GDM1 (cell line): ENCODE results near the gene DDX10.
A peak's percentile ranks its signal among the peaks of the same experiment; 100 is the strongest.

ENCODE experiments used
- DNase-seq: peaks from one replicate; lab custom pipeline; 2025; lab: John Stamatoyannopoulos, UW

Gene DDX10

DNA sequence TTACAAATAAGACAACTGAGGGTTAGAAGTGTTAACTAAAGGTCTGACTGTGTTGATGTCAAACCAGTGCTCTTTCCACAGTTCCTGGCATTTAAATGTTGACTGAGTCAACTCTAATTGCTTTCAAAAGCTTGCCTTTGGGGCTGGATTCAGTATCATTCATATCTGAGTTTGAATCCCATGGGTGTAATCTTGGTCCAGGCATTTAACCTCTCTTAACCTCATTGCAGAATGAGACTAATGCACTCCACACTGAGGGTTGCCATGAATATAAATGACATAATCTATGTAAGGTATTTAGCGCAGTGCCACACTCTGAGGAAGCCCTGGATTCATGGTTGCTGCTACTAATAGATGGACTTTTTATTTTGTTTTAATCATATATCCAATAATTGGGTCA lies 274.3 kb downstream of the DDX10 start:
- no peak for DNase-seq

DNA sequence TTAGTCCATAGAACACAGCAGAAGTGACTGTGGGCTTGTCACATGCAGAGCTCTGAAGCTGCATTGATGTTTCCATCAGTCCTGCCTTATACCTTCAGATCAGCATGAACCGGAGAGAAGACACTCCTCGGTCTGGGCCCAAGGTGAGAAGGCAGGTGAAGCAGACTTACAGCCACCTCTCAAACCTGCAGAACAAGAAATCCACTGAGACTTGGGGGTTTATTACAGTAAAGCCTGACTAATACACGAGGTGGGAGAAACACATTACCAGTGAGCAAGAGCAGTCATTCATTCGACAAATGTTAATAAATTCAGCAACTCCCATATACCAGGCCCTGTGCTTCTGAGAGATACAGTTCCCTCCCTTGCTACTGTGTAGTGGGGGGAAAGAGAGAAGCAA lies 279.0 kb downstream of the DDX10 start:
- DNase-seq: no peak

DNA sequence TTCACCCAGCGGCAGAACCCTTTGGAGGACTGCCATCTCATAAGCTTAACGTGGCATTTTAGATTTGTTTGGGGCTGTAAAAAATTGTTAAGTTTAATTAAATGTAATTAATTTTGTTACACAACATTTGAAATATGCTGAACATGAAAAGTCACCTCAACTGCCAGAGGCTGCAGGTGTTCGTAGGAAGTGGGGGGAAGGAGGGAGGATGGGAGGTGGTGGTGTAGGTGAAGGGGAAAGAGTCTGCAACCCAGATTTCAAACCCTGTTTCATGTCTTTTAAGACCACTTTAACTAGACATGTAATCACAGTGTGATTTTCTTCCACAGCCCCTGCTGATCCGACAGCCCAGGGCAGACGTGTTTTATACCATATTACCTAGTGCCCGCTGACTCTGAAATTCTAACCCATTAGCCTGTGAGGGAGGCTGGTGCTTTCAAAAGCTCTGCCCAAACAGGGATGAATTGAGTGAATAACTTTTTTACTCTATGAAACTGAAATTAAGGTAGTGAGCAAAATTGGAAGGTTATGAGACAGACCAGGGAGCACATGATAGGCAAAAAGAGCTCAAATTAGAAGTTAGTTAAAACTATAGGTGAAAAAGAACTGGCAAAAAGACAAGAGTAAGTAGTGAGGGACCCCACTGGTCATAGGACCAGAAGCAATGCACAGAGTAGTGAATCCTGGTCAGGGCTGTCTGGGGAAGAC lies 279.8 kb downstream of the DDX10 start:
- no peak for DNase-seq

DNA sequence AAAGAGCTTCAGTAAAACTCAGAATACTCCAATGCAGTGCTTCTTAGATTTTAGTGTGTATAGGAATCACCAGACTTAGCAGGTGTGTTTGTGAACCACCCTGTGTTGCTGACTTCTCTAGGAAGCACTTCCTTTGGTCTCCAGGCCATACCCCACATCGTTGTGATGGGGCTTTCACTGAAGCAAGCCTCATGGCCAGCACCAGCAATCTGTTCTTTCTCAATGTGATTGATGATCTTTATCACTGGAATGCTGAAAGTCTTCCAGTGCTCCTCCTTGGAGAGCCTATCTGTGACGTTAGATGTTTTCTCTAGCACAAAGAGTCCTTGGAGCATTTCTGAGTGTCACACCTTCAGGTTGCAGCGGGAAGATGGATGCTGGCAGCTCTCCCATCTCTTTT lies 280.5 kb downstream of the DDX10 start:
- DNase-seq: no peak

DNA sequence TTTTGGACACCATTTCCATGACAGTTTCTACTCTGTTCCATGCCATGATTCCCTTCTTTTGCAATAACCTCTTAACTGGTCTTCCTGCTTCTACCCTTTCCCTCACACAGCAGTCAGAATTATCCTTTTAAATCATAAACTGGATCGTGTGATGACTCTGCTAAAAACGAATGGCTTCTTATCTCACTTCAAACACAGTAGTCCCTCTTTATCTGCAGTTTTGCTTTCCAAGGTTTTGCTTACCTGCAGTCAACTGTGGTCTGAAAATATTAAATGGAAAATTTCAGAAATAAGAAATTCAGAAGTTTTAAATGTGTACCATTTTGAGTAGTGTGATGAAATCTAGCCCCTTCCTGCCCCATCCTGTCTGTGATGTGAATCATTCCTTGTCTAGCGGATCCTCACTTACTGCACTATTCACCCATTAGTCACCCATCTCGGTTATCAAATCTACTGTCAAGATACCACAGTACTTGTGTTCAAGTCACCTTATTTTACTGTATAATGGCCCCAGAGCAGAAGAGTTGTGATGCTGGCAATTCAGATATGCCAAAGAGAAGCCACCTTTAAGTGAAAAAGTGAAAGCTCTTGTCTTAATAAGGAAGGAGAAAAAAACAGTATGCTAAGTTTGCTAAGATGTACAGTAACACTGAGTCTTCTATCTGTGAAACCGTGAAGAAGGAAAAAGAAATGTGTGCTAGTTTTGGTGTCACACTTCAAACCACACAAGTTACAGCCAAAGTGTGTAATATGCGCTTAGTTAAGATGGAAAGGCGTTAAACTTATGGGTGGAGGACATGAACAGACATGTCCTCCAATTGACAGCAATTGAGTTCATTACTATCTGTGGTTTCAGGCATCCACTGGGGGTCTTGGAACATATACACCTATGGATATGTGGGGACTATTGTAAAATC lies 283.0 kb downstream of the DDX10 start:
- DNase-seq: no peak

DNA sequence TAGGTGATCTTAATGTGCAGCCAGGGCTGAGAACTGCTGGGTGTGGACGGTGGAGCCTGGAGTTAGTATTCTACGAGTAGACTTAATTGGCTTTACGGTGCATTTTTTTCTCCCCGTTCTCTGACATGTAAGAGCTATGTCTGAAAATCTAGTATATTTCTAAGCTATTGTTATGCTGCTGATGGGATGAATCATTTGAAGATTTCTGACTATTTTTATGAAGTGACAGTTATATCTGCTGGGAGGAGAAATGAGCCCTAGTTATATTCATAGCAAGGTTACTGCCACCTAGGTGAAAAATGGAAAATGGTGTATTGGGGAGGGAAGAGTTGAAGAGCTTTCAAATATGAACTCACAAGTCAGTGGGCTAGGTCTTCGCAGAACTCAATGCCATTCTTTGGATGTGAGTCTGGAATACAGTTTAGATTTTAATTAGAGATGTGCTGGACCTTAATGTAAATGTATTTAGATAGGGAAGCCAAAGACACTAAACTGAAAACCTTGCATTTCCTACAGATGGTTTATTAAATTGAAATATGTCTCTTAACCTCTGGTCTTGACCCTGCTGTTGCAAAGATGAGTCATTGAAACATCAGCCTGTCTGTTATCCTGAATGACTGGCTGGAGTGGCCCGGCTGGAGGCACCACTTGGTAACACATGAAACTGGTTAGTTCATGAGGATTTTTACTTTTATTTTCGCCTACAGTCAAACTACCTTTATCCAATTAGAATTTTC lies 293.7 kb downstream of the DDX10 start:
- DNase-seq: no peak

DNA sequence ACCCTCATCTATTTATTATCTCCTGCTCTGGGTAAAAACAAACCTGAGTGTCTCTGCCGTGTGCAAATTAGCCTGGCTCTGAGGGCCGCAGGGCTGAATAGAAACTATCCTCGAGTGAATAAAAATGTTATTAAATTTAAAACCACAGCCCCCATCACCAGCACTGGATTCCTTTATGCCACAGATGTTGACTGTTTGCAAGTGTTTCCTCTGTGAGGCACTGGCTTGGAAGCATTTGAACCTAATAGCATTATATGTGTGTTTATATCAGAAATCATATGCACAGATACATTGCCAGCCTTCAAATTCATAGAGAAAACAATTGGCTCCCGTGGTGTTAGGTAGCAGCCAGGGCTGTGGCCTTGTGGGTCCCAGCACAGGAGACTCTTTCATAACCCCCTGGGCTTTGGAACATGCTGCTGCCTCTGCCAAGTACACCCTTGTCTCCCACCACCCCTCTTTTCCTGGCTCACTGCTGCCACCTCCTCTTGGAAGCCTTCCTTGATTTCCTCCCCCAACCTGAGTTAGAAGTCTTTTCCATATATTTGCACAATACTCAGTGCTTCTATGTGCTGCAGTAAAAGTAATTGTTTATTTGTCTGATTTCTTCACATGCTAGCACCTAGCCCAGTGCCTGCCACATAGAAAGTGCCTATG lies 294.4 kb downstream of the DDX10 start:
- no peak for DNase-seq

DNA sequence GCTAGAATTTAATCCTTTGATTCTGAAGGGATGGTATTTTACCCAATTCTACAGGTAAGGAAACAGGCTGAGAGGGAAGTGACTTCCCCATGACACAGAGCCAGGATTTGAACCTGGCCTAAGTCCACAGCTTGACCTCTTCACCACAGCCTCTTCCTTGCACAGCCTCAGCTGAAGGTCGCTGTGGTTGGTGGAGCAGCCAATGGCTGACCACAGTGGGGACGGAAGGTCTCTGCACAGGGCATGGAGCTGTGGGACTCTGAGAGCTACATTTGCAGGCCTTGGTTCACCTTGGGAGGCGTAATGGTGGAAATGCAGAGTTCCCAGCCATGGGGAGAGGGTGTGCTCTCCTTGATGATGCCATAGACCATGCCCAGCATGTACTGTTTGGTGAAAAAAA lies 295.0 kb downstream of the DDX10 start:
- no peak for DNase-seq

DNA sequence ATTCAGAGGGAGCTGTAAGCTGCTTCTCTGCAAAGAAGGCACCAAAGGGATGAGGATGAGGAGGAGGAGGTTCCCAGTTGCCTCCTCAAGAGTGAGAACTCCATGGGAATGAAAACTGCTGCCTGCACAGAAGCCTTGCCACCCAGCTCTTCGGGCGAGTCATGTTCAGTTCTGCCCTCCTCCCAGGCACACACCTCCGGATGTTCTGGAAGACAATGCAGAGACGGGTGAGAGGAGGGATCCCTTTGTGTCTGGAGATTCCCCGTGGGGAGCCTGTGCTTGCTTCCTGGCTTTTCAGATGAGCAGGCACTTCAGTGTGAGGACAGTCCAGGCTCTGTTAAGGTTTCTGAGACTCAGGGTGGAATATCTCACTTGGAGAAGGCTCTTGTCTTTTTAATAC lies 295.6 kb downstream of the DDX10 start:
- no peak for DNase-seq

DNA sequence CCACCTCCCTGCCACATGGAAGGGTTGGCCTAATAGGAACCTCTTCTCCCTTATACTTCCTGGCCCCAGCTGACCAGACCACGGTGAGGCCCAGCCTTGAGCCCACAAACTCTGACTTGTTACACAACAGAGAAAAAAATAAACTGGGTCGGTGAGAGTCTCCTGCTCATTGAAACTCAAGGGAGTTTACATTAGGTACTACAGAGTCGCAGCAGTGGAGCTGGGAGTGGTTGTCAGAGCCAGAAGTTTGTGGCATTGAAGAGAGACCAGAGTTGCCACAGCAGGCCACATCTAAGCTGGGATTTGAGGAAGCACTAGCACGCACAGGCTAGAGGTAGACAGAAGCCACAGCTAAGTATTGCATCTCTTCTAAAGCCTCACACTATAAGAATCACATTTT lies 296.2 kb downstream of the DDX10 start:
- peak; percentile 31 for DNase-seq

DNA sequence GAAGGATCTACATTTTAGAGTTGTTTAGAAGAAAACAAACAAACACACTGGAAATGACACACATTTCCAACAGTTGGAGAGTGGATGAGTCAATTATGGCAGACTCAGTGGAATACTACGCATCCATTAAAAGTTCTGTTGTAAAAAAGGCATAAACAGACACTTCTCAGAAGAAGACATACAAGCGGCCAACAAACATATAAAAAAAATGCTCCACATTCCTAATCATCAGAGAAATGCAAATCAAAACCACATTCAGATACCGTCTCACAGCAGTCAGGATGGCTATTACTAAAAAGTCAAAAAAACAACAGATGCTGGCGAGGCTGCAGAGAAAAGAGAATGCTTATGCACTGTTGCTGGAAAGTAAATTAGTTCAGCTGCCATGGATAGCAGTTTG lies 298.2 kb downstream of the DDX10 start:
- DNase-seq: no peak

DNA sequence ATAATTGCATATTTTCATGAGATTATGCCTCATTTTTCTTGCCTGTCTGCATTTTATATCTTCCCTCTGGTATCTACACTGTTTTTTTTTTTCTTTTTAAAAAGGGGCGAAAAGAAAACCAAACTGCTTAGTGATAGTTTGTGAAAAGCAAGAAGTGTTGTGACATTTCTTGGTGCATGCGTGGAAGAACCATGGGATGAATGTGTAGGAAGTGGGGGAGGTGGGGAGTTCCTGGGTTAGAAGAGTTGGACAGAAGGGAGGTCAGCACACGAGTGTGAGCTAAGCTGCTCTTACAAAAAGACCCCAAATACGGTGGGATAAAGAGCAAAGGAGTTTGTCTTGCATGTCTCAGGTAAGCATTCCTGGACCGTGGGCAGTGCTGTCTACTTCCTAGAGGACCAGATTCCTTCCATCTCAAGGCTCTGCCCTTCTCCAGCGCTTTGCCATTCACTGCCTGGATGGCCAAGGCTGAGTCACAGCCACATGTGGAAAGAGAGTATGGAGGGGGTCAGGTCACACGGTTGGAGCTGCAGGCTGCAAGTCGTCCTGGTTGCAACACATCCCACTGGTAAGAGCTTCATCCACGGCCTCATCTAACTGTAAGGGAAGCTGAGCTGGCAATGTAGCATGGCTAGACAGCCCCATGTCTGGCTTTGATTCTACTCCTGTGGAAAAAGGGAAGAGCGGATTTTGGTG lies 300.6 kb downstream of the DDX10 start:
- DNase-seq: no peak

DNA sequence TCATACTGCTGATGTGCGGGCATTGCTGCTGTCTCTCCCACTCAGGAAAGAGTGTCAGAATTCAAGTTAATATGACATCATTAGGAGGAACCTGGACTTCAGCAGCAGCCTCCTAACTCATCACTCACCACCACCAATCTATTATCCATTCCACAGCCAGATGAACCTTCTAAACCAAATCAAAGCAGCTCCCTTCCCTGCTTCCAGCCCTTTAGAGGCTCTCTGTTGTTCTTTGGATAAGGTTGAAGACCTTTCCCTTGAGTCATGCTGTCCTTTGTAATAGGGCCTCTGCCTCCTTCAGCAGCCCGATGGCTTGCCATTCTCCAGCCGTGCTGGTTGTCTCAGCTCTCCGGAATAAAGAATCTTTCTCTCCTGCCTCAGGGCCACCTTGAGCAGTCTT lies 301.3 kb downstream of the DDX10 start:
- no peak for DNase-seq

DNA sequence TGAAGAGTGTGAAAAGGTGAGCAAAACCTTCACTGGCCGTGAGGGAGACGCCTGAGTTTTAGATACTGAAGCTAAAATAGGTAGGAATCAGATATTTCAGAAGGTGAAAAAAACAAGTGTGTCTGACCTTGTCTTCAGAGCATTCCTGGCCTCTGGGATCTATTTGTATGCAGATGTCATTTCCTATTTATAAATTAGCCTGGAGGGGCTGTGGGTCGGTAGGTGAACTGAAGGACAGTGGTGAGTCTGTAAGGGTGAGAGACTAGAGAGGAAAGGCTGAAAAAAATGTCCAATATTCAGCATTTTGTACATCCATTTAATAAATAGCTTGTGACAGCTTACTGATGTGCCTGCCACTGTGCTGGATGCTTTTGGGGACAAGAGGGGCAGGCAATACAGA lies 302.1 kb downstream of the DDX10 start:
- no peak for DNase-seq

DNA sequence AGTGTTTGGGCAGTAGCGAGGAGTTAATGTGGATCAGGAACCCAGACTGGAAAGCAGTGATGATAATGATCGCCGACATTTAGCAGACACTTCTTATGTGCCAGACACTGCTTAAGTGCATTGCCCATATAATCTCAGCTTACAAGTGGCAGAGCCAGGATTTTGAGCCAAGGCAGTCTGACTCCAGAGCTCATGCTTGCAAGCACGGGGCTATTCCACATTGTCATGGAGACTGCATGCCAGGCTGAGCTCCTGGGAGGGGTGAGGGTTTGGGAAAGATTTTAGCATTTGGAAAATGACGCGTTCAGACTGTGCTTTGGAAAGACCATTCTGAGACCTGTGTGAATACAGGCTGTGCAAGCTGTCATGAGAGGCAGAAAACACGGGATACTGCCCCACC lies 302.7 kb downstream of the DDX10 start:
- DNase-seq: no peak

DNA sequence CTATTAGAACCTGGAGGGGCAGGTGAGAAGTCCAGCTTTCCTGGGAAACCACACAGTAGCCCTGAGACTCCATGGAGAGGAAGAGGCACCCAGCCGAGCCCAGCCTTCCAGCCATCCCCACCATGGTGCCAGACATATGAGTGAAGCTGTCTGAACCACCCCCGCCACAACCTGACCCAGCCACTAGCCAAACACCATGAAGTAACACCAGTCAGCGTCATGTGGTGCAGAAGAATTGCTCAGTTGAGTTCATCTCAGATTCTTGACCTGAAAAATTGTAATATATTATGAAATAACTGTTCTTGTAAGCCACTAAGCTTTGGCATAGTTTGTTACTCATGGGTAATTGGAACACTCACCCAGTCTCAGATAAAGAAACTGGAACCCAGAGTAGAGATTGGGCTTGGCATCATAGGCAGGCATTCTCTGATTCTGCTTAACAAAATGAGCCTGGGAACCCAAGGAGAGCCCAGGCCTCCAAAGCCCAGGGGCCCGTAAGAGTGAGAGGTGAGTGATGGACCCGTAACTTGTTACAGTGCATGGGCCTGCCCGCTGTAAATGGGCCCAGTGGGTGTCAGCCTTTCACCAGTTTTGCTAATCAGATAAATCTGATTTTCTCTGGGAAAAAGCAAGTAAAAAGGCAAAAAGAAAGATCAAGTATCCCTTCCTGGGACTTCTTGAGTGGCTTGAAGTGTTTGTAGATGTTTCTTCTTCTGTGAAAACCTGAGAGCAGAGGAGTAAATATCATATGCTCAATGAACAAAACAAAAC lies 305.5 kb downstream of the DDX10 start:
- no peak for DNase-seq

DNA sequence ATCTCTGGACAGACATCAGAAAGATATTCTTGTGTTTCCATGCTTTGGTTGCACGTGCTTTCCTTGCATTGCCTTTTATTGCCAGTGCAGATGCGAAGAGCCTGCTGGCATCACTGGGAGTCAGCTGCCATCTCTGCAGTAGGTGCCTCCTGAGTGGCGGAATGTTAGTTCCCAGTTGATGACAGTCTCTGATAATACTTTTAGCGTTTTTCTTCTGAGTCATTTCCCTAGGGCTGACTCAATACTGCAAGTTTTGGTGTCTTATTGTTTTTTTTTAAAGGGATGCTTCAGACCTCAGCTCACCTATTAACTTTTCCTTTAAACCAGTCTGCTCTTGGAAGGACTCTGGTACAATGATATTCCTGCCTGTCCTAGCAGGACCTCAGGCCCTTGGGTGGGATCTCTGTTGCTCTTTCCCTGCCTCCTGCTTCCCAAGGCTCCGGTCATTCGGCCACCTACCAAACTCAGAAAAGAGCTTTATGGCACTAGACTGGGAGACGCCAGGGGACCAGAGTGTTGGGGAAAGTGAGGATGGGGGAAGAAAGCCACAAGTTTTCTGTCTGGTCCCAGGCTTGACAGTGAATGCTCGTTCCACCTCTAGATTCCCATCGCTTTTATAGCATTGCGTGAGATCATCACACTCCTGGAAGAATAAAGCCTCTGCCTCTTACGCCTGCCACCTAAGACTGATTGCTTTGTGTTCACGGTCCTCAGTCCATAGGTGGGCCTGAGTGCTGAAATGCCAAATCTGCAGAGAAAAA lies 308.7 kb downstream of the DDX10 start:
- DNase-seq: no peak

DNA sequence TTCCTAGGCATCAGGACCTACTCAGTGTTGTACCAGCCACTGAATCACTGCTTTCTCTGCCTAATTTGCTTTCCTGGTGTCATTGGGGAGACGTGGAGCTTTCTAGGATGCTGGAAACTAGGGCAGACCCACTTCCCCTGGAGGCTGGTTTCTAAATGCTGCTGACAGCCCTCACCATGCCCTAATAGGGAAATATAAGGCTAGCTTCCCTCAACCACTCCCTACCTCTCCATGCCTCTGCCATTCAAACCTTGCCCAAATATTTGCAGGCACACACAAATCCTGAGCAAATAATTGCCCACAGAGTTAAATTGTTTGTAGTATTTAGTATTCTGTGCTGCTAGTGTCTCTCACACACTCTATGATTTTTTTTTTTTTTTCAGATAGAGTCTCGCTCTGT lies 310.2 kb downstream of the DDX10 start:
- DNase-seq: no peak

DNA sequence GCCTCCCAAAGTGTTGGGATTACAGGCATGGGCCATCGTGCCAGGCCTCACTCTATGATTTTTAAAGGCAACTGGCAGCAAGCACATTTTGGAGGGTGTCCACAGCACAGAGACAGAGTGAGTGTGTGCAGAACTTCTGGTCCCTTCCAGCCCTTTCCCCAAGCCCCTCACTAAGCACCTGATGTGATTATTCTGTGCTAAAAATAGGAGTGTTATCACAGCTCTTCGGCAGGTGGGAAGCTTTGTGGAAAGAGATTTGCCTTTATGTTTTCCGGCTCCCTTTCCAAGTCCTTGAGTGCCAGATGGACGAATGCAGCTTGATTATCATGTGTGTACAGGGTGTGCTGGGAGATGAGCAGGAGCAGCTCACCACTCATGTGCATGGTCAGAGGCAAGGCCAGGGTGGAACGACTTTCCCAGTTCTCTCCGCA lies 310.8 kb downstream of the DDX10 start:
- no peak for DNase-seq
